Stomach smooth muscle (tissue), 2 donors: ENCODE measurements around the gene PFDN1.

Experiments used
- H3K27ac ChIP-seq: one replicate; pipeline ENCODE4 v1.7.0; 2013; ENCODE audit warnings: mild to moderate bottlenecking, low read length, inconsistent platforms
- H3K27me3 ChIP-seq, 2 donors: one replicate each; pipeline ENCODE4 v1.7.0; 2013; ENCODE audit warnings: low read length in 2 of 2; ENCODE audit not compliant: insufficient read depth in 2 of 2, control insufficient read depth in 1 of 2
- H3K36me3 ChIP-seq, 2 donors: one replicate each; pipeline ENCODE4 v1.7.0; 2013; ENCODE audit warnings: low read length in 2 of 2; ENCODE audit not compliant: control insufficient read depth in 2 of 2, insufficient read depth in 2 of 2
- H3K4me1 ChIP-seq: one replicate; pipeline ENCODE4 v1.7.0; 2013; ENCODE audit warnings: low read length; ENCODE audit not compliant: control insufficient read depth, insufficient read depth
- H3K4me3 ChIP-seq, 2 donors: one replicate each; pipeline ENCODE4 v1.7.0; 2013; ENCODE audit warnings: low read length in 2 of 2
- H3K9ac ChIP-seq, 2 donors: one replicate each; pipeline ENCODE4 v1.7.0; 2013; ENCODE audit warnings: low read length in 2 of 2, mild to moderate bottlenecking in 1 of 2
- H3K9me3 ChIP-seq, 2 donors: one replicate each; pipeline ENCODE4 v1.7.0; 2013; ENCODE audit warnings: low read length in 2 of 2; ENCODE audit not compliant: control insufficient read depth in 2 of 2
- donor health status: healthy.
- donor health status: Pancreatic carcinoma.

PFDN1 gene

GRCh38 chr5:140196115-140196814 lies 106.6 kb downstream of the PFDN1 start:
- no peak overlapping the region for H3K27ac ChIP-seq
- H3K9me3 ChIP-seq: no peaks in the 10 kb centered on the region
- no peaks in the 10 kb centered on the region for H3K4me1 ChIP-seq
- no peak overlapping the region for H3K9ac ChIP-seq
- peaks cover 7 to 10% of the 10 kb centered on the region in 2 donors for H3K36me3 ChIP-seq
- no peak overlapping the region for H3K4me3 ChIP-seq
- no peaks in the 10 kb centered on the region for H3K27me3 ChIP-seq
